Measurements from ENCODE around the gene ETNK1.

Gene ETNK1

GRCh38 chr12:22667122-22667521, 42.2 kb downstream of the ETNK1 start:
- no peaks in the 10 kb centered on the region for H4K20me1 ChIP-seq (ENCODE audit: low read depth, low read length)
- no peak overlapping the region for H2AFZ ChIP-seq (ENCODE audit: low read depth, low read length, severe bottlenecking)
- H3K36me3 ChIP-seq (ENCODE audit: low read length), result peaks cover 21% of the 10 kb centered on the region; the same call in 1 of the 2 replicates
- no peak overlapping the region for H3K27ac ChIP-seq (ENCODE audit: low read depth, low read length)
- no peaks in the 10 kb centered on the region for H3K9me3 ChIP-seq (ENCODE audit: insufficient read depth, low read length)
- no peak overlapping the region for H3K4me3 ChIP-seq (ENCODE audit: insufficient read depth, low read length, poor library complexity, severe bottlenecking)
- no peak for TF ChIP-seq EZH2phosphoT487 (conservative IDR thresholded peaks at IDR 0.05; ENCODE audit: low read length)
- TF ChIP-seq, protein P1, sequence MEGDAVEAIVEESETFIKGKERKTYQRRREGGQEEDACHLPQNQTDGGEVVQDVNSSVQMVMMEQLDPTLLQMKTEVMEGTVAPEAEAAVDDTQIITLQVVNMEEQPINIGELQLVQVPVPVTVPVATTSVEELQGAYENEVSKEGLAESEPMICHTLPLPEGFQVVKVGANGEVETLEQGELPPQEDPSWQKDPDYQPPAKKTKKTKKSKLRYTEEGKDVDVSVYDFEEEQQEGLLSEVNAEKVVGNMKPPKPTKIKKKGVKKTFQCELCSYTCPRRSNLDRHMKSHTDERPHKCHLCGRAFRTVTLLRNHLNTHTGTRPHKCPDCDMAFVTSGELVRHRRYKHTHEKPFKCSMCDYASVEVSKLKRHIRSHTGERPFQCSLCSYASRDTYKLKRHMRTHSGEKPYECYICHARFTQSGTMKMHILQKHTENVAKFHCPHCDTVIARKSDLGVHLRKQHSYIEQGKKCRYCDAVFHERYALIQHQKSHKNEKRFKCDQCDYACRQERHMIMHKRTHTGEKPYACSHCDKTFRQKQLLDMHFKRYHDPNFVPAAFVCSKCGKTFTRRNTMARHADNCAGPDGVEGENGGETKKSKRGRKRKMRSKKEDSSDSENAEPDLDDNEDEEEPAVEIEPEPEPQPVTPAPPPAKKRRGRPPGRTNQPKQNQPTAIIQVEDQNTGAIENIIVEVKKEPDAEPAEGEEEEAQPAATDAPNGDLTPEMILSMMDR (IDR thresholded peaks at IDR 0.05; ENCODE audit: insufficient read depth, low read length, poor library complexity, severe bottlenecking), result no peak
- H3K9ac ChIP-seq (ENCODE audit: low read length), result no peak overlapping the region
- H3K79me2 ChIP-seq (ENCODE audit: insufficient read depth, low read length), result no peaks in the 10 kb centered on the region
- H3K4me2 ChIP-seq (ENCODE audit: low read depth, low read length, poor library complexity, severe bottlenecking), result no peak overlapping the region
- no peaks in the 10 kb centered on the region for H3K9me2 ChIP-seq (replicated peaks; ENCODE audit: insufficient read depth, low read length)
- no peaks in the 10 kb centered on the region for H3K27me3 ChIP-seq (ENCODE audit: low read length)
- H3F3A ChIP-seq (ENCODE audit: insufficient read depth), result 0 out of 2 replicates have a peak, but pooled peaks cover 9% of the 10 kb centered on the region

GRCh38 chr12:22668441-22668840, 43.5 kb downstream of the ETNK1 start:
- Histone ChIP-seq H4K20me1 (ENCODE audit: low read depth, low read length) (no peaks in the 10 kb centered on the region), H3K4me2 (ENCODE audit: low read depth, low read length, poor library complexity, severe bottlenecking) (no peak overlapping the region), H3K9me3 (ENCODE audit: insufficient read depth, low read length) (no peaks in the 10 kb centered on the region), H3K36me3 (ENCODE audit: low read length) (peaks cover 23% of the 10 kb centered on the region; the same call in 1 of the 2 replicates), H3K4me3 (ENCODE audit: insufficient read depth, low read length, poor library complexity, severe bottlenecking) (no peak overlapping the region), H2AFZ (ENCODE audit: low read depth, low read length, severe bottlenecking) (no peak overlapping the region), H3K27me3 (ENCODE audit: low read length) (no peaks in the 10 kb centered on the region), H3K27ac (ENCODE audit: low read depth, low read length) (no peak overlapping the region), H3F3A (ENCODE audit: insufficient read depth) (0 out of 2 replicates have a peak, but pooled peaks cover 9% of the 10 kb centered on the region), H3K79me2 (ENCODE audit: insufficient read depth, low read length) (no peaks in the 10 kb centered on the region), H3K9ac (ENCODE audit: low read length) (no peak overlapping the region), H3K9me2 (replicated peaks; ENCODE audit: insufficient read depth, low read length) (no peaks in the 10 kb centered on the region)
- TF ChIP-seq, protein P1 (IDR thresholded peaks at IDR 0.05; ENCODE audit: insufficient read depth, low read length, poor library complexity, severe bottlenecking), result no peak
- TF ChIP-seq EZH2phosphoT487 (conservative IDR thresholded peaks at IDR 0.05; ENCODE audit: low read length), result no peak

DNA sequence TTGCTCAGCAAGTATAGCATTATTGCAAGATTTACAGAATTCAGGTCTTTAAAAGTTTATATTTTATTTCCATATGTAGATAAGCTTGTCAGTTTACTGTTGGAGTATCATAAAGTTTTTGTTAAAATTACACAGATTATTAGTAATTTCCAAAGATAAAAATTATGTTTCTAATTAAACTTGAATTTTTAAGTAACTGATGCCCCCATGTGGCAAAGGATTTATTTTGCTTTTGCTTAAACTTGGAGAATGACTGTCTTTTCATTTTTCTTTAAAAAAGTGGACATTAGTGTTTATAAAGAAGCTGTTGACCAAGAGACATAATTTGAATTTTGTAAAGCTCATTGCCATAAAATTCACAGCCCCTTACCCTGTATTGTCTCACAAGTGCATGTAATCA, 45.8 kb downstream of the ETNK1 start:
- H3K9ac ChIP-seq (ENCODE audit: low read length), result no peak overlapping the region
- no peaks in the 10 kb centered on the region for H4K20me1 ChIP-seq (ENCODE audit: low read depth, low read length)
- TF ChIP-seq, protein P1 (IDR thresholded peaks at IDR 0.05; ENCODE audit: insufficient read depth, low read length, poor library complexity, severe bottlenecking), result no peak
- no peak for TF ChIP-seq EZH2phosphoT487 (conservative IDR thresholded peaks at IDR 0.05; ENCODE audit: low read length)
- no peak overlapping the region for H3K4me3 ChIP-seq (ENCODE audit: insufficient read depth, low read length, poor library complexity, severe bottlenecking)
- H3K9me3 ChIP-seq (ENCODE audit: insufficient read depth, low read length), result no peaks in the 10 kb centered on the region
- H3K36me3 ChIP-seq (ENCODE audit: low read length), result peaks cover 33% of the 10 kb centered on the region
- no peaks in the 10 kb centered on the region for H3K27me3 ChIP-seq (ENCODE audit: low read length)
- no peak overlapping the region for H3K4me2 ChIP-seq (ENCODE audit: low read depth, low read length, poor library complexity, severe bottlenecking)
- no peak overlapping the region for H3K27ac ChIP-seq (ENCODE audit: low read depth, low read length)
- H3K79me2 ChIP-seq (ENCODE audit: insufficient read depth, low read length), result no peaks in the 10 kb centered on the region
- H2AFZ ChIP-seq (ENCODE audit: low read depth, low read length, severe bottlenecking), result no peak overlapping the region
- H3K9me2 ChIP-seq (replicated peaks; ENCODE audit: insufficient read depth, low read length), result no peaks in the 10 kb centered on the region
- H3F3A ChIP-seq (ENCODE audit: insufficient read depth), result 0 out of 2 replicates have a peak, but pooled peaks cover 9% of the 10 kb centered on the region
